Measurements from ENCODE around the gene GDF2.

DNA sequence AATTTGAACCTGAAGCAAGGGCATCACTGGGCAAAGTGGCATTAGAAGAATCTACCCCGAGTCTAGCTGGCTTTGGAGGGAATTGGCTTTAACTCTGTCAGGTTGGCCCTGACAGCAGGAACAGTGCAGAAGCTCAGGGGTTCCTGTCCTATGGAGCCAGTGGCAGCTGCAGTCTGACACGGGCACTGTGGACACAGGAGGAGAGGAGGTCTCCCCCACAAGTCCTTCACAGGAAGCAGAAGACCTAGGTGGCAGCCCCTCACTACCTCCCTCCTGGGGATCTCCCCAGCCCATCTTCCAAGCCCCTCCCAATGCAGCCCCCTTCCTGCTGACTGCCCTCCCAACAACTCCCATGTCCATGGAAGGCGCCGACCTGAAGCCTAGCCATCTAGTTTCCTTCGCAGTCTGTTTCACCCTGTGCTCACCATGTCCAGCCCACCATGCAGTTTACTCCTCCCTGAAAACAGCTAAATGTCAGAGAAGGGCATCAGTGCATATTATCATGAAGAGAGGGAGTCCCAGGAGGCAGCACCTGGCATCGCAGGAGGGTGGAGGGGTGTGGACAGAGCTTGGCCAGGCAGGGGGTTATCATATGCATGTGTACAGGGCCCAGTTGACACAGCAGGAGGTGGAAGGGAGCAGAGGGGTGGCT lies 40.1 kb upstream of the GDF2 start:
- no peak for TF ChIP-seq POLR2A (IDR thresholded peaks at IDR 0.05)
- TF ChIP-seq CTCF (IDR thresholded peaks at IDR 0.05 in 4 of 5, conservative IDR thresholded peaks at IDR 0.05 in 1 of 5), result no peak
